ENCODE measurements around the gene SREBF1.

SREBF1 gene

DNA sequence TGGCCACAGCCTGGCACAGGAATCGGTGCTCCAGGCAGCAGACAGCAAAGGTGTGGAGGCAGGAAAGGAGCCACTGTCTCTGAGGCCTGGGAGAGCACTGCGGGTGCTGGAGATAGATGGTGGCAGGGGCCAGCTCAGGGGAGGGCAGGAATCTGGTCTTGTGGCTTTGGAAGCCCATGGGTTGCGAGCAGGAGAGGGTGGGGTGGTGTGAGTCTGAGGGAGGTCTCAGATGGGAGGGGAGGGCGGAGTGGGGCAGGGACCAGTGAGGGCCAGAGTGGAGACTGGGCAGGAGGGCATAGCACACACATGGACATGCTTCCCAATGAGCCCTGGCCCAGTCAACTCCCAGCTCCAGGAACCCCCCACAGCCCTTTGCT lies 70.1 kb downstream of the SREBF1 start:
- TF ChIP-seq, protein P1, sequence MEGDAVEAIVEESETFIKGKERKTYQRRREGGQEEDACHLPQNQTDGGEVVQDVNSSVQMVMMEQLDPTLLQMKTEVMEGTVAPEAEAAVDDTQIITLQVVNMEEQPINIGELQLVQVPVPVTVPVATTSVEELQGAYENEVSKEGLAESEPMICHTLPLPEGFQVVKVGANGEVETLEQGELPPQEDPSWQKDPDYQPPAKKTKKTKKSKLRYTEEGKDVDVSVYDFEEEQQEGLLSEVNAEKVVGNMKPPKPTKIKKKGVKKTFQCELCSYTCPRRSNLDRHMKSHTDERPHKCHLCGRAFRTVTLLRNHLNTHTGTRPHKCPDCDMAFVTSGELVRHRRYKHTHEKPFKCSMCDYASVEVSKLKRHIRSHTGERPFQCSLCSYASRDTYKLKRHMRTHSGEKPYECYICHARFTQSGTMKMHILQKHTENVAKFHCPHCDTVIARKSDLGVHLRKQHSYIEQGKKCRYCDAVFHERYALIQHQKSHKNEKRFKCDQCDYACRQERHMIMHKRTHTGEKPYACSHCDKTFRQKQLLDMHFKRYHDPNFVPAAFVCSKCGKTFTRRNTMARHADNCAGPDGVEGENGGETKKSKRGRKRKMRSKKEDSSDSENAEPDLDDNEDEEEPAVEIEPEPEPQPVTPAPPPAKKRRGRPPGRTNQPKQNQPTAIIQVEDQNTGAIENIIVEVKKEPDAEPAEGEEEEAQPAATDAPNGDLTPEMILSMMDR (IDR thresholded peaks at IDR 0.05; ENCODE audit: low read depth, low read length, missing control alignments) = no peak
- DNase-seq (ENCODE audit: extremely low read depth, low read depth) = no peak
- H3K4me3 ChIP-seq (replicated peaks; ENCODE audit: low read depth, low read length) = no peak overlapping the region

DNA sequence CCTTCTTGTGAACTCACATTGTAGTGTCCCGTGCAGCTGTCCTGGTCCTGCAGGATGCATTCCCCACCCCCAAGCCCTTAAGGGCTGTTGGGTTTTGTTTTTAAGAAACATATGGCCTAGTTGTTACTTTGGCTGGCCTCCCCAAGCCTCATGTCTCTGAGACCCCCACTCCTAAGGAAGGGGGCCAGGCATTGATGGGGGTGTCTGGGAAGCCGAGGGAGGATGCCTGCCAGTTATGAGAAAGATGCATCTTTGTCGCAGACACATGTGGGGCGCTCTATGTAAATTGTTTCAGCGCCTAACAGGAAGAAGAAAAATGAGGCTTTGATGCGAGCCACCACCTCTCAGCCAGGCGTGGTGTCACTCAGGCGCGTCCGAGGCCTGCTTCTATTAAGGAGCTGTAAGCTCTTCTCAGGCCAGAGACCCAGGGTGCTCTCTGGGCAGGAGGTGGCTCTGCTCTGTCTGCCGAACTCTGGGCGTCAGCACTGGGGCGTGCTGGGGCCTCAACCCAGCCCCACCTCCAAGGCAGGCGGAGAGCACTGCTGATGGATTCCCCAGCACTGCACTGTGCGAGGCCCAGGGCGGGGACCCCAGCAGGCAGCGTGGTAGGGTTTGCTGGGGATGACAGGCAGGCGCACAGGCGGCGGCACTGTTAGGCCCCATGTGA lies 70.6 kb downstream of the SREBF1 start:
- no peak for DNase-seq (ENCODE audit: extremely low read depth, low read depth)
- TF ChIP-seq, protein P1 (IDR thresholded peaks at IDR 0.05; ENCODE audit: low read depth, low read length, missing control alignments) = no peak
- H3K4me3 ChIP-seq (replicated peaks; ENCODE audit: low read depth, low read length) = no peak overlapping the region

DNA sequence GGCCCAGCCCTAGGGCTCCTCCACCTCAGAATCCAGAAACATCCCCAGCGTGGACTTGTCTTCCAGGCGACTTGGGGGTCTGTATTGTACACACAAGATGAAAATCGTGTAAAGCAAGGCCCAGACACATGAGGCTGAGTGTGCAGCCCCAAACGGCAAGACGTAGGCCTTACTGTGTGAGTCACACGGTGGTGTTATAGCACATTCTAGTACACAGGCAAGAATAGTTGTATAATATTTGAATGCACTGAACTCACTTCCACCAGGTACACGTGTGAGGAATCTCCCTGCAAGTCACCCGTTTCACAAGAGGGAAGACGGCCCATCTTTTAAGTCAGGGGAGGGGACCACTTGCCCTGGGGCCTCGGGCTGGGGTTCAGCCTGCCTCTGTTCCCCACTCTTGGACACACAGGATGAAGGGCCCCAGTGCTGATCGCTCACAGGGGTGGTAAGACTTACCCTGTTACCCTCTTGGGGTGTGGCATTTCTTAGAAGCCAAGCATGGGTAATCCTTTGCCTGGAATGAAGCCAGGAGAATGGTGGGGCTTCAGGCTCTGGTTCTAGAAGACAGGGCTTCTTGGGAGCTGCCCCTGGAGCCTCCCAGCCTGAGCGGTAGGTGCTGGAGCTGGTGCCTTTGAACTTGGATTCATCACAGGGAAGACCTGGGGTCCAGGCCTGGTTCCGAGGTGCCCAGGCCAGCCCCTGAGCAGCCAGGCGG lies 71.3 kb downstream of the SREBF1 start:
- TF ChIP-seq, protein P1 (IDR thresholded peaks at IDR 0.05; ENCODE audit: low read depth, low read length, missing control alignments) = no peak
- DNase-seq (ENCODE audit: extremely low read depth, low read depth) = no peak
- H3K4me3 ChIP-seq (replicated peaks; ENCODE audit: low read depth, low read length) = no peak overlapping the region

DNA sequence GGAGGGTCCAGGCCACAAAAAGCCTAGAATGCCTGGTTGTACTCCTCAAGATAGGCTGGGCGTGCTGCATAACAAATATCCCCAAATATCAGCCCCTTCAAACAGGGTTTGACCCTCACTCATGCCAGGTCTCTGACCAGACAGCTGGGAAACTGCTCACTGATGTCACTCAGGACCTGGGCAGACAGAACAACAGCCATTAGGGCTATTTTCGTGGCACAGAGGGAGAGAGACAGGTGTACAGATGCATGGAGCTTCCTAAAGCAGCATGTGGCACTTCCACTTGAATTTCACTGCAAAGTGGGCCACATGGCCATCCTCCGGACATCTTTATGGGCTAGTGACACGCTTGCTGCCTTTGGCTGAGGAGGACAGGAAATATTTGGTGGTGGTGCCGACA lies 73.1 kb downstream of the SREBF1 start:
- TF ChIP-seq, protein P1 (IDR thresholded peaks at IDR 0.05; ENCODE audit: low read depth, low read length, missing control alignments) = no peak
- H3K4me3 ChIP-seq (replicated peaks; ENCODE audit: low read depth, low read length) = no peak overlapping the region

DNA sequence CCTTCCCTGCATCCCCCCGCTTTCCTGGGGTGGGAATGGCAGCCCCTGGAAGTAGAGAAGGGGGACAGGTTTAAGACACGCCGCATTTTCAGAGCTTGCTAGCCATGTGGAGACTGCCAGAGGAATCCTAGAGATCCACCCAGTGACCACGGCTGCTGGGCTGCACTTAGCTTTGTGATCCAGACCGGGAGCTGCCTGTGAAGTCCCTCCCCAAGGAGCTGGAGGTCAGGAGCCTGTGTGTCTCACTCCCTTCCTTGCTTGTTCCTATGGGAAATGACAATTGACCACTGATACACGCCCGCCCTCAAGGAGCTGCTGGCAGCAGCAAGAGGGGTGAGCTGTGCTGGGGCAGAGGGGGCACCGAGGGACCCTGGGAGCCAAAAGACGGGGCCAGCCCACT lies 73.7 kb downstream of the SREBF1 start:
- TF ChIP-seq, protein P1 (IDR thresholded peaks at IDR 0.05; ENCODE audit: low read depth, low read length, missing control alignments) = no peak
- DNase-seq (ENCODE audit: extremely low read depth, low read depth) = no peak
- no peak overlapping the region for H3K4me3 ChIP-seq (replicated peaks; ENCODE audit: low read depth, low read length)

More for the DNA sequence above, 73.1 kb downstream of the SREBF1 start:
- DNase-seq (ENCODE audit: extremely low read depth, low read depth) = no peak

DNA sequence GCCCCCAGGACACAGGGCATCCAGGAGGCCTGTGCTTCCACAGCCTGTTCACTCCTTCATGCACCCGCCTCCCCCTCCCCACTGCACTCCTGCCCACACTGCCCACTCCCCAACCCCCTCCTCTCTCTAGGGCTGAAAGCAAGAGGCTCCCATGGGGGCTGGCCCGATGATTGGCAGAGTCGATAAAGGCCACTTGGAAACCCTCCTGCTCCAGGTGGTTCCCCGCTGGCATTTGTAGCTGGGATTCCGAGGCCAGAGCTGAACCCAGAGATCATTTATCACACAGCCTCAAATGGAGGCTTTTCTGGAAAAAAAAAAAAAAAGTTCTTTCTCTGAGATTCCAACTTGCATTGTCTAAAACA lies 74.1 kb downstream of the SREBF1 start:
- H3K4me3 ChIP-seq (replicated peaks; ENCODE audit: low read depth, low read length) = no peak overlapping the region
- TF ChIP-seq, protein P1 (IDR thresholded peaks at IDR 0.05; ENCODE audit: low read depth, low read length, missing control alignments) = no peak
- DNase-seq (ENCODE audit: extremely low read depth, low read depth) = no peak

Data from HFF-Myc (cell line).